Activated T-cell treated with anti-CD3 and anti-CD28 coated beads, Interleukin-2, amount 50 U/mL, for 72 hours (primary cell): ENCODE measurements around the gene MAPRE3. TPM values are rescaled to one million over a fixed set of nuclear protein-coding genes. Genes with fewer than 3 reads are reported as not detected.

Experiments
- total RNA-seq, 2 donors: library from RNA; stranded (reverse); gene quantifications; one replicate each; pipeline ENCODE4 v1.2.3, GENCODE V29; 2022

Gene MAPRE3
- total RNA-seq, 2 donors from 2014 or later: 4.8 to 5.3 TPM

Other genes with a start within 250 kb of the MAPRE3 start
- 1 to 10 TPM; 6.1 to 7.2 TPM for gene SLC35F6, start 206.4 kb upstream of the MAPRE3 start, total RNA-seq
- 10 to 100 TPM; 40.9 to 43.2 TPM for gene CENPA, start 184.6 kb upstream of the MAPRE3 start, total RNA-seq
- gene DPYSL5, start 122.5 kb upstream of the MAPRE3 start, total RNA-seq: not detected
- gene TMEM214, start 62.3 kb downstream of the MAPRE3 start, total RNA-seq: 10 to 100 TPM; 50.5 to 53.6 TPM
- gene AGBL5, start 81.0 kb downstream of the MAPRE3 start, total RNA-seq: 10 to 100 TPM; 12.1 to 16.1 TPM
- gene OST4, start 101.0 kb downstream of the MAPRE3 start, total RNA-seq: 100 to 1,000 TPM; 238 to 260 TPM
- 1 to 10 TPM in 1 of 2 donors, under 1 TPM in 1; 0.36 to 1.0 TPM for gene EMILIN1, start 108.0 kb downstream of the MAPRE3 start, total RNA-seq
- gene KHK, start 116.1 kb downstream of the MAPRE3 start, total RNA-seq: 10 to 100 TPM; 11.9 to 12.9 TPM
- gene CGREF1, start 148.5 kb downstream of the MAPRE3 start, total RNA-seq: 1 to 10 TPM in 1 of 2 donors, under 1 TPM in 1; 0.81 to 2.4 TPM
- gene ABHD1, start 153.2 kb downstream of the MAPRE3 start, total RNA-seq: under 1 TPM; 0.34 to 0.72 TPM
- 10 to 100 TPM; 35.5 to 41.1 TPM for gene PREB, start 164.0 kb downstream of the MAPRE3 start, total RNA-seq
- not detected for gene PRR30, start 168.8 kb downstream of the MAPRE3 start, total RNA-seq
- gene TCF23, start 178.4 kb downstream of the MAPRE3 start, total RNA-seq: not detected
- gene ATRAID, start 241.4 kb downstream of the MAPRE3 start, total RNA-seq: 10 to 100 TPM; 80.5 to 87.3 TPM
- 10 to 100 TPM; 38.8 to 39.2 TPM for gene SLC5A6, start 241.6 kb downstream of the MAPRE3 start, total RNA-seq
- 10 to 100 TPM; 53.6 to 64.5 TPM for gene CAD, start 246.7 kb downstream of the MAPRE3 start, total RNA-seq